ENCODE results near the gene CD83.
"Not testable (repeated sequence)": the region's sequence is repeated elsewhere in the genome, so short reads cannot be mapped to it uniquely, and the experiment has no call there.

CD83 gene, protein sequence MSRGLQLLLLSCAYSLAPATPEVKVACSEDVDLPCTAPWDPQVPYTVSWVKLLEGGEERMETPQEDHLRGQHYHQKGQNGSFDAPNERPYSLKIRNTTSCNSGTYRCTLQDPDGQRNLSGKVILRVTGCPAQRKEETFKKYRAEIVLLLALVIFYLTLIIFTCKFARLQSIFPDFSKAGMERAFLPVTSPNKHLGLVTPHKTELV

DNA sequence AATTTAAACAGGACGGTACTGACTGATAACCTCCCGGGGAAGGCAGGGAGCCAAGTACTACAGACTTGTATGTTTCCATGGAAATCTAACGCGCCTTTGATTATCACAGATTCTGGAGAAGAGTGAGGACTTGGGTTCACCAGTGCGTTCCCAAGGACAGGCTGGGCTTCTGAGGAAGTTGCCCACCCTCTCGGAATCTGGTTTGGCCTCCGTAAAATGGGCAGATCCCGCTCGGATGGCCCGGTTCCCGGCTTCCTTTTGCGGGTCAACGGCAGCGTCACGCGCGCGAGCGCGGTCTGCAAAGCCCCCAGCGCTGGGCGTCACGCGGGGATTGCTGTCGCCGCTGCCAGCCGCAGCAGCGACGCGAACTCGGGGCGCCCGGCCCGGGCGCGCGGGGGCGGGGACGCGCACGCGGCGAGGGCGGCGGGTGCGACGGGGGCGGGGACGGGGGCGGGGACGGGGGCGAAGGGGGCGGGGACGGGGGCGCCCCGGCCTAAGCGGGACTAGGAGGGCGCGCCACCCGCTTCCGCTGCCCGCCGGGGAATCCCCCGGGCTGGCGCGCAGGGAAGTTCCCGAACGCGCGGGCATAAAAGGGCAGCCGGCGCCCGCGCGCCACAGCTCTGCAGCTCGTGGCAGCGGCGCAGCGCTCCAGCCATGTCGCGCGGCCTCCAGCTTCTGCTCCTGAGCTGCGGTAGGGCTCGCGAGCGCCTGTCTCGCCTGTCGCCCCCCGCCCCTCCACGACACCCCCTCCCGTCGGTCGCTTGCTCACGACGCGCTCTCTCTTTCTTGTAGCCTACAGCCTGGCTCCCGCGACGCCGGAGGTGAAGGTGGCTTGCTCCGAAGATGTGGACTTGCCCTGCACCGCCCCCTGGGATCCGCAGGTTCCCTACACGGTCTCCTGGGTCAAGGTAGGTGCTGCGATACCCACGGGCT lies at the start of gene CD83:
Gene CD83 (plus strand): TSS at position 615 of the 933 bp plus-strand sequence. CDS start 40 bp downstream, at position 655.
- no peak for DNase-seq

DNA sequence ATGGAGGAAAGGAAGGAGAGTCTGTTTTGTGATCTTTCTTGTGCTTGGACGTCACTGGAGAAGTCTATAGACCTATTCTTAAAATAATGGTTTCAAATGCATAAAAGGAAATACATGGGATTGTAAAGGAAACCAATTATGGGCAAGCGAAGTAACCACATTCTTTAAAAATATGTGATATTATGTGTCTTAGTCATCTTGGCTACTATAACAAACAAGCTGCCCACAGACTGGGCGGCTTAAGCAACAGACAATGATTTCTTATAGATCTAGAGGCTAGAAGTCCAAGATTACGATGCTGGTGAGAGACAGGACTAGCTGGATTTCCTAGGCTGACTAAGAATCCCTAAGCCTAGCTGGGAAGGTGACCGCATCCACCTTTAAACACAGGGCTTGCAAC lies 49.4 kb upstream of the CD83 start:
- DNase-seq: peak; percentile 45

DNA sequence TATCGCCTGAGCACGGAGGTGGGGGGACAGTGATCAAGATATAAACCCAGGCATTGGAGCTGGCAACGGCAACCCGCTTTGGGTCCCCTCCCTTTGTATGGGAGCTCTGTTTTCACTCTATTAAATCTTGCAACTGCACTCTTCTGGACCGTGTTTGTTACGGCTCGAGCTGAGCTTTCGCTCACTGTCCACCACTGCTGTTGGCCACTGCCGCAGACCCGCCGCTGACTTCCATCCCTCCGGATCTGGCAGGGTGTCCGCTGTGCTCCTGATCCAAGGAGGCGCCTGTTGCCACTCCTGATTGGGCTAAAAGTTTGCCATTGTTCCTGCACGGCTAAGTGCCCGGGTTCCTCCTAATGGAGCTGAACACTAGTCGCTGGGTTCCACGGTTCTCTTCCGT lies 48.9 kb upstream of the CD83 start:
- no peak for DNase-seq

DNA sequence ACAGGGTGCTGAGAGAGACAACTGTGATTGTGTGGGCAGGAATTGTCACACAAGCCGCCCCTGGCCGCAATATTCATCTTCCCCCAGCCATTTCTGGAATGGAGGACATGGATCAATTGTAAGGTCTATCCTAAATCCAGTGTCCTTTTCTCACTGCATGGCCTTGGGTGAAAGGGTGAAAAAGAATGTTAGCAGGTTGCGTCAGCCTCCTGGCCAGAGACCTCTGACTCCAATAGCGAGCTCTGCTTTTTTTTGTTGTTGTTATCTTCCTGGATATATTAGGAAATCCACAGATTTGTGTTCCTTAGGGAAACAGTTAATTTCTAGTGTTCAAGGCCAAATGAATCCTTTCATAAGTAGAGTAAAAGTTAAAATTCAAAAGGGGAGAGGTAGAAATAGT lies 47.1 kb upstream of the CD83 start:
- no peak for DNase-seq

DNA sequence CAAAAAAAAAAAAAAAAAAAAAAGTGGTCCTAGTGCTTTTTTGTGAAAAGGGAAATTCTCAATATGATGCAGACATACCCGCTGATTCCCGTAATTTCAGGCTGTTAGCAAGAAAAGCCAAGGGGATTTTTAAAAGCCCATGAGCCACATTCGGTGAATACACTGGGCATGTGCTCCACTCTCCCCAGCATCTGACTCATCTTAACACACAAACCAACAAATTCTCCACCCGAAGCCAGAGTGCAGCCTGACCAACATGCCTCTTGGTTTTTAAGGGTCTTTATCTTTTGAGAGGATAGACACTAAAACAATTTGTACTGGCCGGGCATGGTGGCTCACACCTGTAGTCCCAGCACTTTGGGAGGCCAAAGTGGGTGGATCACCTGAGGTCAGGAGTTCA lies 45.5 kb upstream of the CD83 start:
- DNase-seq: peak; percentile 8

DNA sequence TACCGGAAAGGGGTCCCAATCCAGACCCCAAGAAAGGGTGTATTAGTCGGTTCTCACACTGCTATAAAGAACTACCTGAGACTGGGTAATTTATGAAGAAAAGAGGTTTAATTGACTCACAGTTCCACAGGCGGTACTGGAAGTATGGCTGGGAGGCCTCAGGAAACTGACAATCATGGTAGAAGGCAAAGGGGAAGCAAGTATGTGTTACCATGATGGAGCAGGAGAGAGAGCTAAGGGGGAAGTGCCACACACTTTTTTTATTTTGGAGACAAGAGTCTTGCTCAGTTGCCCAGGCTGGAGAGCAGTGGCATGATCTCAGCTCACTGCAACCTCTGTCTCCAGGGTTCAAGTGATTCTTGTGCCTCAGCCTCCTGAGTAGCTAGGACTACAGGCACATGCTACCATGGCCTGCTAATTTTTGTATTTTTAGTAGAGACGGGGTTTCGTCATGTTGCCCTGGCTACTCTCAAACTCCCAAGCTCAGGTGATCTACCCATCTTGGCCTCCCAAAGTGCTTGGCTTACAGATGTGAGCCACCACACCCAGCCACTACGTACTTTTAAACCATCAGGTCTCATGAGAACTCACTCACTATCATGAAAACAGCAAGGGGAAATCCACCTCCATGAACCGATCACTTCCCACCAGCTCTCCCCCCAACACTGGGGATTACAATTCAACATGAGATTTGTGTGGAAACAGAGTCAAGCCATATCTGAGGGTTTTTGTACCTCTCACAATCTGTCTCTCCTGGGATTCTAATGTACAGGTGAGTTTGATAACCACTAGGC lies 43.8 kb upstream of the CD83 start:
- DNase-seq: not testable (repeated sequence)

DNA sequence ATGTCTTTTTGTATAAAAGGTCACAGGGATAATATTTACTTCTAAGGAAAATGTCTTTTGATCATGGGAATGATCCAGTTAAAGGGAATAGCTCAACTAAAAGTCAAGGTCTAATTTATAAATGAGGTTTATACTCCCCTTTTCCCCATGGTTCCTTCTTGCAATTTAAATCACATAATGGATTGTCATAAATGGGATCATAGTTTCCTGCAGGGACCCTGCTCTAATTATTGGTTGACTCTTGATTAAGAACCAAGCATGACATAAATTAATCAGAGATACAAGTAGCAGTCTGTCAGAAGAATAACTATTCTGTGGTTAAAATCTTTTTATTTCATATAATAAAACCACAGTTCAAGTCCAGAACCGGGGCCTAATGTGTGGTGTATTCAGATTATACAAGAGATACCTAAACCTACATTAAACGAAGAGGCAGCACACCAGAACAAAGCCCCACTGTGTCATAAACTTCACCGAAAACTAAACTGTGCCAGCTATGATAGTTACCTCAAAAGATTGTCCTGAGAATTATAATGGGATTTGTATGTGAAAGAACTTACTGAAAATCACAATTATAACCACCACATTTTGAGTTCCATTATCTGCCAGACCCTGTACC lies 43.0 kb upstream of the CD83 start:
- DNase-seq: no peak

DNA sequence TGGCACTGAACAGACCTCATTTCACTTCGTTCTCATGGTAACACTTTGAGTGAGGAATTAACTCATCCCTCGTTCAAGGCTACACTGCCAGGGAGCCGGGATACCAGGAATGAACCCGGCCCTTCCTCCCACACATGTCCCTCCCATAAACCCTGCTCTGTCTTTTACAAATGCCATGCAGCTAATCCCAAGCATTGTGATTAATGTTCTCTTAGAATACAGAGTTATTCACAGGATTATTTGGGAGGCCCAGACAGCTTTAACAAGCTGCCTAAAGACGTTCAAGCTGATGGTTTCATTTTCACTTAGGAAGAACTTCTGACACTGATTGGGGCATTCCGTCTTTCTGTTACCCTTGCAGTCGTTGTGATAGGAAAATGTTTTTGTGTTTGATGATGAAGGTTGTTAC lies 42.5 kb upstream of the CD83 start:
- DNase-seq: peak; percentile 71

DNA sequence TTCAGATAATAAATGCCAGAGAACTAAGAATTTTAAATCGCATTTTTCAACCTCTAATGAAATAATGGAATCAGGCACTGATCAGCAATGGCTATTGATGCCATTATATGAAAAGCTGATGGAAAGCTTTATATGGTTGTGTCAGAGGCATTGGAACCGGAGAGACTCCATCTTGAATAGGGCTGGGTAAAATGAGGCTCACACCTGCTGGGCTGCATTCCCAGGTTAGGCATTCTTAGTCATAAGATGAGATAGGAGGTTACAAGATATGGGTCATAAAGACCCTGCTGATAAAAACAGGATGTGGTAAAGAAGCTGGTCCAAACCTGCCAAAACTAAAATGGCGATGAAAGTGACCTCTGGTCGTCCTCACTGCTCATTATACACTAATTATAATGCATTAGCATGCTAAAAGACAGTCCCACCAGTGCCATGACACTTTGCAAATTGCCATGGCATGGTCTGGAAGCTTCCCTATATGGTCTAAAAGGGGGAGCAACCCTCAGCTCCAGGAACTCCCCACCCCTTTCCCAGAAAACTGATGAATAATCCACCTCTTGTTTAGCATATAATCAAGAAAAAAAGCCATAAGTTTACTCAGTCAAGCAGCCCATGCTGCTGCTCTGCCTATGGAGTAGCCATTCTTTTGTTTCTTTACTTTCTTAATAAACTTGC lies 40.2 kb upstream of the CD83 start:
- DNase-seq: no peak

DNA sequence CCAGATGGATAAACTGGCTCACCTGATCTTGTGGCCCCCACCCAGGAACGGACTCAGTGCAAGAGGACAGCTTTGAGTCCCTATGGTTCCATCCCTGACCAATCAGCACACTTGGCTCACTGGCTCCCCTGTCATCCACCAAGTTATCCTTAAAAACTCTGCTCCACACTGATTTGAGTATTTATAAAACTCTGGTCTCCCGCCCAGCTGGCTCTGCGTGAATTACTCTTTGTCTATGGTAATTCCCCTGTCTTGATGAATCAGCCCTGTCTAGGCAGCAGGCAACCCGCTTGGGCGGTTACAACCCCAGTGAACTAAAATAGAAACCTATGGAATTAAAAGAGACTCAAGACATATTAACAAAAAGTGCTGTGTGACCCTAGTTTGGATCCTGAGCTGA lies 38.1 kb upstream of the CD83 start:
- no peak for DNase-seq

DNA sequence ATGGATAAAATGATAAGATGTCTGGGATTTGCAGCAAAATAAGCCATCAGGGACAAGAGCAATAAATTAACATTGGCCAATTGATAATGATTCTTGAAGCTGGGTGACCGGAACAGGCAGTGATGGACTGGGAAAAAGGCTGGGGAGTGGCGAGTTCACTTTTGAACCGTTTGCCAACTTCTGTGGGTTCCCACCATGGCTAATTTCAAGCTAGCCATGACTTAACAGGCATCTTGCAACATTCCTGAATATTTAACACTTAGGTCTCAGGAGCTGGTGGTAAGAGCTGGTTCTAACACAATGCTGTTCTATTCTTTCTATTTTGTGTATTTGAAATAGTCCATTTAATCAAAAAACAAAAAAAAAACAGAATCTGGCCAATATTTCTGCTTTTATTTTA lies 37.6 kb upstream of the CD83 start:
- no peak for DNase-seq

DNA sequence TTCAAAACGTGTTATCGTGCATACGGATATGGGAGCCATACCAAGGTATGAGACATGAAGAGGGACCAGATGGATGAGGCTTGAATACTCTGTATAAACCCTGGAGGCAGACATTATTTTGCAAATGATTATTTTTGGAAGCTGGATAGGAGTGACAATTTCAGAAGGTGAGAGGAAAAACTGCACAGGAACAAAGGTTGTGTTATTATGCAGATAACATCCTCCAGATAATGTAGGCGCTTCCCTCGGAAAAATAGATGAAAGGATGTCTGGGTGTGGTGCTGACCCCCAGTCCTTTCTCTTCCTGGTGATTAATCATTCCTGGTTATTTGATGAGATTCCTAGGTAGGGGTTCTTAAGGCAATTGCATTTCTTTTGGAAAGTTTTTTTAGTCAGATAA lies 36.4 kb upstream of the CD83 start:
- no peak for DNase-seq

DNA sequence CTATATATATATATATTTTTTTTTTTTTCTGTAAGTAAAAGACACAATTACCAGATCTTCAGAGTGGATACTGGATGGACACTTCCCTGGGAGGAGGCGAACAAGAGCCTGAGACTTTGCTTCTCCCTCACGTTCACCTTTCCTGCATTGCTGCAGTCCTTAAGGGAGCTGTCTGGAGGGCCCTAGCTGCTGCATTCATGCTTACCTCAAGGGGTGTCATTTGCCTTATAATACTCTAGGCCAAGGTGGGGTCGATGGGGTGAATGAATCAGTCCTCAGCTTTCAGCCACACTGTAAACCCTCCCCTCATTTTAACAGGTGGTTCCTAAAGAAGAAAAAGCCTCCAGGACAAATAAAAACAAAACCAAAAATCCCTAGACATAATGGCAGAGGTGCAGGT lies 34.8 kb upstream of the CD83 start:
- DNase-seq: no peak

DNA sequence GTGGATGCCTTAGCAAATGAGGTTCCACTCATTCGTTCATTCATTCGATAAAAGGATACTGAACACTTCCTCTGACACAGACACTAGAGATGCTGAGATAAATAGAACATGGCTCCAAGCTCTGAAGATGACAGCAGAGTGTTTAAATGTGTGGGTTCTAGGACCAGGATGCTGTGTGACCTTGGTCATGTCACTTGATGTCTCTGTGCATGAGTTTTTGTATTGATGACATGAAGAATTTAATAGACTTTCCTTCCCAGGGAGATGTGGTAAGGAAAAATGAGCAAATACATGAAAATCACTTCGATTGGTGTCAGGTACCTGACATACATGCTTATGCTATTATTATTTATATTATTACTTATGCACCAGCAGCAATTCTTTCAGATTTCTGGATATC lies 34.3 kb upstream of the CD83 start:
- no peak for DNase-seq

DNA sequence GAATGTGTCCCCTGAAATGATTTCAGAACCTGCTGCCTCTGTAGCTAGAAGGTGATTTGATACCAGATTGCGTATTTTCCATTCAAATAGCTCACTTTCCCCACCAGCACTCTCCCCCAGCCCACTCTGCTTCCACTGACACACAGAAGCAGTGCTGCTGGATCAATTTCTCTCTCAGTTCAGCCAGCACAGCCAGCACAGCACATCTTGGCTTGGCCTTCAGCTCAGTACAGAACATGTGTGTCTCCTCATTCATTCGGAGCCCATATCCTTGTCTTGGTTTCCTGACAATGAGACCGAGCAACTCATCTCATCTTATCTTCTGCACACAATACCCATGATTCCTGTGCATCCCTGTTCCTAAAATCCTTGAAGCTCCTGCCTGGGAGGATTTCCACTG lies 33.8 kb upstream of the CD83 start:
- DNase-seq: no peak

DNA sequence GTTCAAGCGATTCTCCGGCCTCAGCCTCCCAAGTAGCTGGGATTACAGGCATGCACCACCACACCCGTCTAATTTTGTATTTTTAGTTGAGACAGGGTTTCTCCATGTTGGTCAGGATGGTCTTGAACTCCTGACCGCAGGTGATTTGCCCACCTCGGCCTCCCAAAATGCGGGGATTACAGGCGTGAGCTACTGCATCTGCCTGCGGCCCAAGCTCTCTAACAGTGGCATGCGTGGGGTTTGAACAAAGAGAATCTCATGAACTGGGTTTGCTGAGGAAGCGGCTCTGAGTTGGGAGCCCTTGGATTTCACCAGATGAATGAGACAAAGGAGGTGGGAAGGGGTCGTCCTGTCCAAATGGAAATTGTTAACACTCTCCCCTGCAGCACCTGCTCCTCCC lies 33.2 kb upstream of the CD83 start:
- no peak for DNase-seq

DNA sequence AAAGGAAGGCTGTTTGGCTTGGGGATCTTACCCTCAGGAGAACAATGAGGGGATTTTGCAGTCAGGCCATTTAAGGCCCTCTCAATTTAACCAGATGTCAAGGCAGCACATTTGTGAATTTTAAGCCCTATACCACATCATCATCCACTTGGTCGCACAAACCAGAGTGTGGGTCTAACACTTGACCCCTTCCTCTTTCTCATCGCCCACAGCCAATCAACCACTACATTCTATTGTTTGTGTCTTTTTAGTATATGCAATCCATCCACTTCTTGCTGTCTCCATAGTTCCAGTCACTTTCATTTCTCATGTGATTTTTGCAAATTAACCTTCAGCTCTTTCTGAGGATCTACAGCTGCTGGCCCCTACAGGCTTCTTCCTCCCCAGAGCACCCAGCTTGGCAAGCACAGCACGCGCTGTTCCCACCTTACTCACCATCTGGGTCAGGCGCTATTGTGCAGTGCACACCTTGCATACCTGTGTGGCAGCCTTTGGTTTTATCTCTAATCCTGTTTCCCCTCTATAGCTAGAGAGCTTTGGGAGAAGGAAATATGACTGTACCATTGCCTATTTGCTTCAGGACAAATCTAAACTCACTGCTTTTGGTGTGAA lies 32.3 kb upstream of the CD83 start:
- DNase-seq: no peak

DNA sequence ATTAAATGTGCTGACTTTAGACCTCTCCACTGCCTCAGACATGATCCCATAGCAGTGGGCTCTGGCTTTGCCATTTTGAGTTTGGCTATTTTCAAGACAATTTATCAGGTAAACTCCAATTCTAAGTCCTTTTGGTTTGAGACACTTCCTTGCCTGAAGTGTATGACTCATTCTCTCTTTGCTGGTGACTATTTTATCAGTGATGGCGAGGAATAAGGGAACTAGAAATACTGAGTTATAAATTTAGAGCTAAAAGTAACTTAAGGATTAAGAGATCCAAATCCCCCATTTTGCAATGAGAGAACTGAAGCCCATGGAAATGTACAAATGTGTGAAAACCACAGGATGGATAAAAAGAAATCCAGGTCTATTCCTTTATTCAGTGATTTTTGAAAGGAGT lies 30.9 kb upstream of the CD83 start:
- DNase-seq: no peak

DNA sequence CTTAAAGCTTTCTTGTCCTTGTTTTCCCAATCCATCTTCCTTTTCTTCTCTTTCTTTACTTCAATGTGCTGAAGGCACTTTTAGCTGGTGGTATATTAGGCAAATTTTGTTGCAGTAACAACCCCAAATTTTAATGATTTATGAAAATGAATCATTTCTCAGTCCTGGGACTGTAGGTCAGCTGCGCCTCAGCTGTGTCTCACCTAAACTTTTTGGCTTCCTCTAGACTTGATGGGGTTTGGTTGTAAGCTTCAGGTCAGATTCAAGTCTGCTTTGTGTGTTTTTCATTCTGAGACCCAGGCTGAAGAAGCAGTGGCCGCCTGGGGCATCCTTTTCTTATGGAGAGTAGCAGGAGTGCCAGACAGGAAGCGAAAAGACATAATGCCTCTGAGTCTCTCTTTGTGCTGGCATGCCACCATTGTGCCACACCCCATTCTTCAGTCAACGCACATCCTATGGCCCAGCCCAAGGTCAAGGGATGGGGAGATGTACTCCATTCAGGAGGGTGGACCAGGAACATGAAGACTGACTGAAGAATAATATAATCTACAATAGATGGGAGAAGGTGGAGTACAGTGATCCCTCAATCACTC lies 28.9 kb upstream of the CD83 start:
- no peak for DNase-seq

DNA sequence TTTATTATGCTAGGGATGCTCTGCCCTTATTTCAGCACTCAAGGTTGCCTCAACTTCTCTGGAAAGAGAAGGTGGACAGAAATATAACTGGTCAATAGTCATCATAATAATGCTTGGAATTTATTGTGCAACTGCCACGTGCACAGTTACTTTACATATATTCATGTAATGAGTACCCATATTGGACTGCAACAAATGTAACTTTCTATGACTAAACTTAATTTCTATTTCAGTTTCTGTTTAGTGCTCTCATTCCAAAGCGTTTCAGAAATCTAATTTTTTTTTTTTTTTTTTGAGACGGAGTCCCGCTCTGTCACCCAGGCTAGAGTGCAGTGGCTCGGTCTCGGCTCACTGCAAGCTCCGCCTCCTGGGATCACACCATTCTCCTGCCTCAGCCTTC lies 28.3 kb upstream of the CD83 start:
- DNase-seq: no peak

DNA sequence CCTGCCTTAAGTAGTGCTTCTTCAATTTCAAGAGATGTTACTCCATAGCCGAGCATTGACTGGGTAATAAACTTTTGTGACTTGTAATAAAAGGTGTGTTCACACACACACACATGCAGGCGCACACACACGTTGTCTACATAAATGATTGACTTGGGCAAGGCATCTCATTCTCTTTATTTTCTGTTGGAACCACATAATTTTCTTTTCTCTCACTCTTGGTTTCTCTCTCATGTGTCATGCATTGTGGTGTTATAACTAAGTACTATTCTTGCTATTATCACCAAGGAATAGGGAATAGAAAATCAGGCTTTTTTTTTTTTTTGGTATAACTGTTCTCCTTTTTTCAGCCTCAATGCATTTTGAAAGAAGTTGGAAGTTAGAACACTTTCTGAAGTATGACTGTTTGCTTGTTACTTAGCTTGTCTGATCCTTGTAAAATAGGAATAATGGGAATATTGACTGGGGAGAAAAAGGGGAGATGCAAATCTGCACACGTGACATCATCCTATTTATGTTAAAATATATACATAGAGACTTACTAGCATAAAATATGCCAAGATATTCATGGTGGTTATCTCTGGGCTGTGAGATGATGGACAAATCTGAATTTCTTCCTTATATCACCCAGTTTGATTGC lies 26.1 kb upstream of the CD83 start:
- no peak for DNase-seq
